ENCODE measurements around the gene GYG2.

GRCh38 chrX:2819345-2820135, 9.2 kb upstream of the GYG2 start:
- TF ChIP-seq, protein P1, sequence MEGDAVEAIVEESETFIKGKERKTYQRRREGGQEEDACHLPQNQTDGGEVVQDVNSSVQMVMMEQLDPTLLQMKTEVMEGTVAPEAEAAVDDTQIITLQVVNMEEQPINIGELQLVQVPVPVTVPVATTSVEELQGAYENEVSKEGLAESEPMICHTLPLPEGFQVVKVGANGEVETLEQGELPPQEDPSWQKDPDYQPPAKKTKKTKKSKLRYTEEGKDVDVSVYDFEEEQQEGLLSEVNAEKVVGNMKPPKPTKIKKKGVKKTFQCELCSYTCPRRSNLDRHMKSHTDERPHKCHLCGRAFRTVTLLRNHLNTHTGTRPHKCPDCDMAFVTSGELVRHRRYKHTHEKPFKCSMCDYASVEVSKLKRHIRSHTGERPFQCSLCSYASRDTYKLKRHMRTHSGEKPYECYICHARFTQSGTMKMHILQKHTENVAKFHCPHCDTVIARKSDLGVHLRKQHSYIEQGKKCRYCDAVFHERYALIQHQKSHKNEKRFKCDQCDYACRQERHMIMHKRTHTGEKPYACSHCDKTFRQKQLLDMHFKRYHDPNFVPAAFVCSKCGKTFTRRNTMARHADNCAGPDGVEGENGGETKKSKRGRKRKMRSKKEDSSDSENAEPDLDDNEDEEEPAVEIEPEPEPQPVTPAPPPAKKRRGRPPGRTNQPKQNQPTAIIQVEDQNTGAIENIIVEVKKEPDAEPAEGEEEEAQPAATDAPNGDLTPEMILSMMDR (conservative IDR thresholded peaks at IDR 0.05; ENCODE audit: low read depth, low read length): peak; percentile 70
- TF ChIP-seq EZH2 (IDR thresholded peaks at IDR 0.05; ENCODE audit: low read length, unreplicated experiment): no peak

Measured in PC-3 (cell line).